ENCODE results near the gene DNAJC7.

The DNAJC7 gene

GRCh38 chr17:42016941-42017865 is at the start of gene DNAJC7:
Gene DNAJC7 (minus strand): TSS chr17:42017439. CDS start chr17:42017416, 23 bp downstream.
- DNase-seq (ENCODE audit: low read depth) = peak; percentile 85

GRCh38 chr17:42065201-42065600 is 48.0 kb upstream of the DNAJC7 start:
- DNase-seq (ENCODE audit: low read depth) = no peak

- no peak for DNase-seq (ENCODE audit: low read depth)
These were observed 45.4 kb upstream of the DNAJC7 start for GRCh38 chr17:42062681-42063080.

DNA sequence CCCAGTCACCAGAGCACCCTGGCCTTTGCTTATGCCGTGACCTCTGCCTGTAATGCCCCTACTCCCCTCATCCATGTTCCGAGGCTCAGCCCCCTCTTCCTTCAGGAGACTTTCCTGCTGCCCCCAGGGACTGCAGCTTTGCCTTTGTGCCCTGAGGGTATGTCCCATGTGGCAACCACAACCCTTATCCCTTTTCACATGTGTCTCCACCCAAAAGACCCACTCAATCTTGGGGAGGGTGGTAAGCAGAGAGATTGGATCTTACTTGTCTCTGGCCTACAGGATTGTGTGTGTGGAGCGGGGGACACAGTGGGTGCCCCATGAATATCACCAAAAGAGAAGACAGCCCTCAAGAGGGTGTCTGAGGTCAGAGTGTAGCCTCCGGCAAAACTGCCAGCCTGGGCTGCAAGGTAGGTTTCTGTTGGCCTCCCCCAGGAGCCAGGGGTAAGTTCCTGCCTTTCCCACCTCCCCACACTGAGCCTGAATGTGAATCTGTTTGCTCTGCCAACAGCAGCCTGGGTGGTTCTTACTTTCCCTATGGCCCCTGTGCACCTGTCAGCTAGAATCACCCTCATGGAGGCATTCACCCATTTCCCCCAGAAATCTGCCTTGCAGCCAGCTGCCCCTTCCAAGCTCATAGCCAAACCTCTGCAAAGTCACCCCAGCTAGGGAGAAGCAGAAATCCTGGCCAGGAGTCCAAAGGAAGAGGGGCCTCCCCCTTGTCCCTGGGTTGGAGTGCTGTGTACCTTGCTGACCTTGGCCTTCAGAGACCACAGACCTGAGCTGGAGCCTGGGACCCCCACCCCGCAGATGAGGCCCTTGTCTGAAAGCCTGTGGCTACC is 44.6 kb upstream of the DNAJC7 start:
- DNase-seq (ENCODE audit: low read depth) = no peak

GRCh38 chr17:42060231-42060630 is 43.0 kb upstream of the DNAJC7 start:
- no peak for DNase-seq (ENCODE audit: low read depth)

DNA sequence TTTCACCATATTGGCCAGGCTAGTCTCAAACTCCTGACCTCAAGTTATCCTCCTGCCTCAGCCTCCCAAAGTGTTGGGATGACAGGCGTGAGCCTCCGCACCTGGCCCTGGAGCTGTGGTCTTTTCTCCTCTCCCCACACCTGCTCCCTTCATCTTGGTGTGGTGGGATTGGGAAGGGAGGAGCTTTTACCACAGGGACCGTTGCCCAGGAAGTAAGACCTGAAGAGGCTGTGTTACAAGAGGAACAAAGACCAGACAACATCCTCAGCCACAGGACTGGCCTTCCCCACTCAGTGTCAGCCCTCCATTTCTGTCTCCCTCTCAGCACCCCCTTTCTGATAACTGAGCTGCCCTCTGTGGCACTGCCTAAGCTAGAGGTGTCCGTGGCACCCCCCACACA is 42.6 kb upstream of the DNAJC7 start:
- no peak for DNase-seq (ENCODE audit: low read depth)

DNA sequence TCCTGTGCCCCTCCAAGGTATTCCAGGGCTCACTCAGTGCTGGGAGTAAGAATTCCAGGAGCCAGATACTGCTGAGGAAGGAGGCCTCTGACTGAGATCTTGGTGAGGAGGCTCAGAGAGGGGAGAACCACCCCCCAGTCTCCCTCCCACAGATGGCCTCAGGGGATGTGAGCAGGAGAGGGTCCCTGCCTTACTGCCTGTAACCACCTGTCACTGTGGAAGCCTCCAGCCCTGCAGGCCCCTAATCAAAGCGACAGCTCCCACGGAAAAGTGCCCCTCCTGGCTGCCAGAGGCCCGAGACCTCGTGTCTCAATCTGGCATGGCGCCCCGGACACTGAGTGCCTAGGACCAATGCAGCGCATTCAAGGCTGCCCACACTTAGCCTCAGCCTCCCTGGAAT is 40.8 kb upstream of the DNAJC7 start:
- DNase-seq (ENCODE audit: low read depth) = no peak

DNA sequence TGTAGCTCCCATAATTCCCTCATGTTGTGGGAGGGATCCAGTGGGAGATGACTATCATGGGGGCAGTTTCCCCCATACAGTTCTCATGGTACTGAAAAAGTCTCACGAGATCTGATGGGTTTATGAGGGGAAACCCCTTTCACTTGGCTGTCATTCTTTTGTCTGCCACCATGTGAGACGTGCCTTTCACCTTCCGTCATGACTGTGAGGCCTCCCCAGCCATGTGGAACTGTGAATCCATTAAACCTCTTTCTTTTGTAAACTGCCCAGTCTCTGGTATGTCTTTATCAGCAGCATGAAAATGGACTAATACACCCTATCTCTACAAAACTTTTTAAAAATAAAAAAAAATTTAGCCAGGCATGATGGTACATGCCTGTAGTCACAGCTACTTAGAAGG is 39.4 kb upstream of the DNAJC7 start:
- no peak for DNase-seq (ENCODE audit: low read depth)

- DNase-seq (ENCODE audit: low read depth) = no peak
These were observed 38.3 kb upstream of the DNAJC7 start for GRCh38 chr17:42055496-42055895.

DNA sequence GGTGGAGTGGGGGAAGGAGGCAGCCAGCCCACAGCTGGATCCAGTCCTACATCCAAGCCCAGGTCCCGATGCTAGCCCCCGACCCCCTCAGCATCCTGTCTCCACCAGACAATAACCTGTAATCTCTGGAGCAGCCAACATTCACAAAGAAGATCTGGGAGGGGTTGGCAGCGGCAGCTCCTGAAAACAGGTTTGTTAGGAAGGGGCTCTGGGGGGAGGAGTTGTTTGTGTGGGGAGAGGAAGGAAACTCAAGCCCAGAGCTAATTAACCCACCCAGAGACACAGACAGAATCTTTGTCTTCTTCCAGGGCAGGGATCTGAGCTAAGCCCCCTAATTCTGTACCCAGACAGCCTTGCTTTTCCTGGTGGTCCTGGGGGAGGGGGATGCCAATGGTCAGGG is 37.8 kb upstream of the DNAJC7 start:
- DNase-seq (ENCODE audit: low read depth) = no peak

DNA sequence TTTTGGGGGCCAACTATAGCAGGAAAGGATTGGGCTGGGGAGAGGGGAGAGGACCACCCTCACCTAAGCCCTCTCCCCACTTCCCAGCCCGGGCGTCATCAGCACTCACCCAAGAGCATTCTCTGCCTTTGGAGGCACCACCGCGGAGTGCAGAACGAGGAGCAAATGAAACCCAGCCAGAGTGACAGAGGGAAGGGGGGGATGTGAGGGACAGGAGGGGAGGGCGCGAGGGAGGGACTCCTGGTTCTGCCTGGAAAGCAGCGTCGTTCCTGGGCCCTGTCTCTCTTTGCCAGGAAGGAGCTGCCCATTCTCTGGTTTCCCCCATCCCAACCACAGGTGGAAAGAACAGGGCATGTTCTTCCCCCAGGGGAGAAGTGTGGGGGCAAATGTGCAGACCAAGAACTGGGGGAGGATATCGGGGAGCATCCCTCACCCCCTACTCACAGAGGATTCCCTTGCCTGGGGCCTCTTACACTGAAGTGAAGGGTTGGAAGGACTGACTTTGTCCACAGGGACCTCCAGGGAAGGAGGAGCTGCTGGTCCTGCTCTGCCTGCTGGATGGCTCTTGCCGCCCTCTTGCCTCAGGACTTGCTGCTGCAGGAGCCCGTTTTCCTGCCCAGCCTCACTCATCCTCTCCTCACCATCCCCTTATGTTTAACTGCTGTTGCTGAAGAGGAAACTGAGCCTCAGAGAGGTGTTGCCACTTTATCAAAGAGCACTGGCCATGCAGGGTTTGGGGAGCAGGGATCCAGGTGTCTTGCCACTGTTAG is 36.7 kb upstream of the DNAJC7 start:
- no peak for DNase-seq (ENCODE audit: low read depth)

DNA sequence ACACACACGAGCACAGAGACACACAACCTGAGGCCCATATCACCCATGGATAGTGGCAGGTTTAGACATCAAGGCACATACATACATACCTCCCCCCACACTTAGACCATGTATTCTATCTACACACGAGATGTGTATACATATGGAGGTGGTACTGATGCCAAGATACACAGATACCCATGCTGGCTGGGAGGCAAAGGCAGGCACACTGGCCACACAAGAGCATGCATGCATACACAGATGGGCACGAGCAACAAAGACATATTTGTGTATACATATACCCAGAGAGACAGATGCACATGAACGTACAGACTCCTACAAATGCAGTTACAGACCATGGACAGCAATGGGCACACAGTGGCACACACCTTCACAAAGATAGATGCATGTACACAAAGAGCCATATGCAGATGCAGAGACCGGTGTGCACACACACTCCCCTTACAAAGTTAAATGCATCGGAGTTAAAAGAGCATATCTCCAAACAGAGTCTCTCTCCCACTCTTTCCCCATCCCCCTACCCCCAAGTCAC is 35.2 kb upstream of the DNAJC7 start:
- DNase-seq (ENCODE audit: low read depth) = no peak

- no peak for DNase-seq (ENCODE audit: low read depth)
These were observed 34.4 kb upstream of the DNAJC7 start for GRCh38 chr17:42051645-42052044.

DNA sequence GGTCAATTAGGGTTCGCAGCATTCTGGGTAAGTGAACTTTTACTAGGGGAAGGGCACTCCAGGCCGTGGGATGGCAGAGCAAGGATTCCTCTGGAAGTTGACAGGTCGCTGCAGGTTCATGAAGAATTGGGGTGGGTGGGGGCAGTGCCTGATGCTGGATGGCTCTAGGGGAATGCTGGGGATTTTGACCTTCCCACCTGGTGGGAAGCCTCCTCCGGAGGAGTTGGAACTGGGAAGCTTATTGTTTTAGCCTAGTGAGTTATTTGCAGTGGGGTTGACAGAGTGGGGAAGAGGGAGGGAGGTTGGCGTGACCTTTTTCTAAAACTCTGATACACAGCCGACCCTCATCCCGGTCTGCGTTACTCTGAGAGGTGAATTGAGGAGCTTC is 33.8 kb upstream of the DNAJC7 start:
- no peak for DNase-seq (ENCODE audit: low read depth)

DNA sequence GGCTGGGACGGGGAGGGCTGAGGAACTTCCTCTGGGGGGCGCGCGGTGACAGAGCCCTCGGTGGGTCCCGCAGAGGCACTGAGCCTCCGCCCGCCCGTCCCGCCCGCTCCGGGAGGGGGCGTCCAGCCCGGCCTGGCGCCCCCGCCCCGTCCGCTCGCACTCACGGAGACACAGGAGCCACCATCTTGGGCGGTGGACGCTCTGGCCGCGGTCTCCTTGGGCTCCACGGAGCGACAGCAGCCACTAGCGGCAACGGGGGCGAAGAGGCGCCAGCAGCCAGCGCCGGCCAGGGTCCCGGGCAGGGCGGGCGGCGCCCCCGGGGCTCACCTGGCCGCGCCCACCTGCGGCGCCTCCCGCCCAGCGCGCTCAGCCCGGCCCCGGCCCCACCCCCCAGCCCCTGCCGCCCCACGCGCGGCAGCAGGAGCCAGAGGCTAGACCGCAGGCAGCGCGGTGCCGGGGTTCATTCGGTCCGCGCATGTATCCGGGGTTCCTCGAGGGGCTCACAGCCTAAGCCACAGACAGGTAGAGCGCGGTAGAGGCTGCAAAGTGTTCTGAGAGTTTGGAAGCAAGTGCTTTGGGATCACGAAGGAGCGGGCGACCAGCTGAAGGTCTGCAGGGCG is 33.3 kb upstream of the DNAJC7 start, which contains the start of gene C17orf113:
TSS of gene C17orf113 (minus strand) at position 209 of the 620 bp plus-strand sequence. CDS start 7,225 bp downstream, outside the sequence.
- DNase-seq (ENCODE audit: low read depth) = peak; percentile 18

DNA sequence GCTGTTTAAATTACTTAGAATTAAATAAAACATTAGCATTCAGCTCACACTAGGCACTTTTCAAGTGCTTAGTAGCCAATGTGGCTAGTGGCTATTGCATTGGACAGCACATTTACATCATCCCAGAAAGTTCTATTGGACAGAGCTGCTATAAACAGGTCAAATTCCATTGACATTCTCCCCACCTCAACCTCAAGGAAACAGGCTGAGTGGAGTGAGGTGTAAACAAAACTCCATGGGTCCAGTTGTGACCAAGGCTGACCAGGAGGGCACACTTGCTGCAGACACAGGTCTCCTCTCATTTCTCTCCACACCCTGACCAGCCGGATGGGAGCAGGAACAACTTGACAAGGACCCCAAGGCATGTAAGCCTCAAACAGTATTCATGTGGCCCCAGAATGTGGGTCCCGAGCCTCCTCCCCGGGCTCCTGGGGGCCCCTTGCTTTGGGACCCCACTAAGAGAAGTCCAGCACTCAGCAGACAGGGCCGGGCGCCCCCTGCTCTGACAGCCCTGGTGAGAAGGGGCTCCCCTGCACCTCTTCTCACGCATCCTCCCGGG is 32.7 kb upstream of the DNAJC7 start:
- no peak for DNase-seq (ENCODE audit: low read depth)

DNA sequence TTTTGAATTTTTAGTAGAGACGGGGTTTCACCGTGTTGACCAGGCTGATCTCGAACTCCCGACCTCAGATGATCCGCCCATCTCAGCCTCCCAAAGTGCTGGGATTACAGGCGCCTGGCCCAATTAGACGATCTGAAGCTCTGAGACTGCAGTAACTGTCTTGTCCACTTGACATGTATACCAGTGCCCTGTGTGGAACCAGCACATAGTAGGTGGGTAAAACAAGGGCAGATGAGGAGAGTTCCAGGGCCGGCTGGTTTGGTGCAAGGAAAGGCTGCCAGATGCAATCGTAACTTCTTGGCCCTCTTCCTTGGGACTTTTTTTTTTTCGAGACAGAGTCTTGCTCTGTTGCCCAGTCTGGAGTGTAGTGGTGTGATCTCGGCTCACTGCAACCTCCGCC is 30.1 kb upstream of the DNAJC7 start:
- DNase-seq (ENCODE audit: low read depth) = no peak

DNA sequence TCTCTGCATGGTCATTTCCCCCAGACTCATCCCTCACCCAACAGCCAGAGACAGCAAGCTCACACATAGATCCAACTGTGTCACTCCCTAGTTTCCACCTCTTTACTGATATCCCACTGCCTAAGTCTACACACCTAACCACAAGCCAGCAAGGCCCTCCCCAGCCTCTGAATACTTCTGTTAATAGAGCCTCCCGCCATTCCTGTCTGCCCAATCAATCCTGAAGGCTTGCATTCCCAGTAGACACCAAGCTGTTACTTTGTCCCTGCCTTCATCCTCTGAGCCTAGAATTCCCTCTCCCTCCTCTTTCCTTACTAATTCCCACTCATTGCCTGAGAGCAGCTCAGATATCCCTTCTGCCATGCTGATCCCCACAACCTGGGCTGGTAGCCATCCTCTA is 28.5 kb upstream of the DNAJC7 start:
- no peak for DNase-seq (ENCODE audit: low read depth)

DNA sequence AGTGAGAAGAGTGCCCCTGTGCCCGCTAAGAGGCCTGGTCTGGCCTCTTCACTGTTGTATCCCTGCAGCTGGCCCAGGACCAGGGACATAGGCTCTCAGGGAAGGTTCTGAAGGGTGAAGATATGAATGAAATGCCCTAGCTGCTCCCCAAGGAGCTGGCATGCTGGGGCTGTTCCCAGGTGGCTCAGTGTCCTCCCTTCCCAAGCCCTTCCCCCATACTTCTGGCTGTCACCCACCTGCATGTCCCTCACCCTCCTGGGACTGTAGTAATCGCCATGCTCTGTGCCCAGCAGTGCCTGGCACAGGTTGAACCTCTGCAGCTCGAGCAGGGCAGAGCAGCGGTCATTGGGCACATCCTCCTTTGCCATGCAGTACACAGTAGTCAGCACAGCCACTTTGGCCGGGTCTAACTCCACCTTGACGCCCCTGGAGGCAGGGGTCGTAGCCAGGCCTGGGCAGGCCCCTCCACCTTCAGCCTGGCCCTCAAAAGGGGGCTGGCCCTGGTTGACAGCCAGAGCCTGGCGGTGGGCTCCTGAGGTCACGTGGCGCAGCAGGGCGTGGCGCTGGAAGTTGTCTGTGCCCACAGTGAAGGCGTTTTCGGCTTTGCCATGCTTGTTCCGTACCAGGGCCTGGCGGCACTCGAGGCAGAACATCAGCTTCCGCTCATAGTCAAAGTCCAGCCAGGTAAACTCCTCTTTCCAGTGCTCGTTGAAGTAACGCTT is 25.5 kb upstream of the DNAJC7 start:
- DNase-seq (ENCODE audit: low read depth) = no peak

- no peak for DNase-seq (ENCODE audit: low read depth)
These were observed 24.4 kb upstream of the DNAJC7 start for GRCh38 chr17:42041619-42042018.
